C4-2B (cell line): ENCODE data around the gene COQ8A.

Experiments
- ZFX ChIP-seq: fragments of 450-650 bp; IDR thresholded peaks from 2 replicates; pipeline ENCODE4 v1.6.1; 2017
- TF ChIP-seq, protein P1 (sequence below): fragments of 450-650 bp; conservative IDR thresholded peaks from 2 replicates; pipeline ENCODE4 v1.5.1; 2017; ENCODE audit warnings: mild to moderate bottlenecking

- TF ChIP-seq, protein P1, sequence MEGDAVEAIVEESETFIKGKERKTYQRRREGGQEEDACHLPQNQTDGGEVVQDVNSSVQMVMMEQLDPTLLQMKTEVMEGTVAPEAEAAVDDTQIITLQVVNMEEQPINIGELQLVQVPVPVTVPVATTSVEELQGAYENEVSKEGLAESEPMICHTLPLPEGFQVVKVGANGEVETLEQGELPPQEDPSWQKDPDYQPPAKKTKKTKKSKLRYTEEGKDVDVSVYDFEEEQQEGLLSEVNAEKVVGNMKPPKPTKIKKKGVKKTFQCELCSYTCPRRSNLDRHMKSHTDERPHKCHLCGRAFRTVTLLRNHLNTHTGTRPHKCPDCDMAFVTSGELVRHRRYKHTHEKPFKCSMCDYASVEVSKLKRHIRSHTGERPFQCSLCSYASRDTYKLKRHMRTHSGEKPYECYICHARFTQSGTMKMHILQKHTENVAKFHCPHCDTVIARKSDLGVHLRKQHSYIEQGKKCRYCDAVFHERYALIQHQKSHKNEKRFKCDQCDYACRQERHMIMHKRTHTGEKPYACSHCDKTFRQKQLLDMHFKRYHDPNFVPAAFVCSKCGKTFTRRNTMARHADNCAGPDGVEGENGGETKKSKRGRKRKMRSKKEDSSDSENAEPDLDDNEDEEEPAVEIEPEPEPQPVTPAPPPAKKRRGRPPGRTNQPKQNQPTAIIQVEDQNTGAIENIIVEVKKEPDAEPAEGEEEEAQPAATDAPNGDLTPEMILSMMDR, result no peak
- TF ChIP-seq ZFX, result no peak
These were observed 10.8 kb downstream of the COQ8A start for GRCh38 chr1:226950871-226951270.
